ENCODE data around the gene ZNF711.
"Not testable (repeated sequence)": the region's sequence is repeated elsewhere in the genome, so short reads cannot be mapped to it uniquely, and the experiment has no call there.

Gene ZNF711

DNA sequence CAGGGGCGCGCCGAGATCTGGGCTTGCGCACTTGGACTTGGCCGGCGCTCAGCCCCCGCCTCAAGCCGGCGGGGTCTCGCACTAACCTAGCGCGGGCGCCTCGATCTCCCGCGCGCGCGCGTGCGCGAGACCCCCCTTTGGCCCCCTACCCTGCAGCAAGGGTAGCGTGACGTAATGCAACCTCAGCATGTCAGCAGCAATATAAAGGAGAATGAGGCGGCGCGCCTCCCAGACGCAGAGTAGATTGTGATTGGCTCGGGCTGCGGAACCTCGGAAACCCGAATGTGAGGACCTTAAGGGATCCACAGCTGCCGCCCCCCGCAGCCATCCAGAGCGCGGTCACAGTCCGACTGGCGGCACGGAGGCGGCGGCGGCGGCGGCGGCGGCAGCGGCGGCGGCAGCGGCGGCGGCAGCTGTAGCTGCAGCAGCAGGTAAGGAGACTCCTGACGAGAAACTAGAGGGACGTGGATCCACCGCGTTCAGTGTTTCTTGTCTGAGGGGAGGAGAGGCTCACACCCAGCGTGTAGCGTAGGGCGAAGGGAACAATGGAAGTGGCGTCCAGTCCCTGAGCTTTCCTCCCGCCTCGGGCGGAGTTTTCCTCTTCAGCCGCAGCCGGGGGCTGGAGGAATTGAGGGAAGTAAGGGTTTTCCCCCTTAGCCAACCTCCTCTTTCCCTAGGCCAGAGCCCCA lies at the start of gene ZNF711, which contains the start of gene SATL1:
Gene ZNF711 (plus strand): TSS at position 231 of the 689 bp plus-strand sequence. CDS start 3,582 bp downstream, outside the sequence.
Gene SATL1 (minus strand): TSS at position 19 of the 689 bp plus-strand sequence. CDS start 134,811 bp downstream, outside the sequence.
- peak; percentile 0 for DNase-seq

DNA sequence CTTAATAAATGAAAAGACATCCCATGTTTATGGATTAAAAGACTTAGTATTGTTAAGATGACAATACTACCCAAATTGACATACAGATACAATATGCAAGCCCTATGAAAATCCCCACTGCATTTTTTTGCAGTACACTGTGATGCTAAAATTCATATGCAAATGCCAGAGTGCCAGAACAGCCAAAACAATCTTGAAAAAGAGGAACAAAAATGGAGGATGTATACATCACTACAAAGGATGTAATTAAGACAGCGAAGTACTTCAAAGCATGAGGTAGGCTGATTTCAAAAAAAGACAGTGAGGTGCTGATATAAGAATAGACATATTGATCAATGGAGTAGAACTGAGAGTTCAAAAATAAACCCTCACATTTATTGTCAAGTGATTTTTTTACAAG lies 47.5 kb upstream of the ZNF711 start:
- no peak for DNase-seq

DNA sequence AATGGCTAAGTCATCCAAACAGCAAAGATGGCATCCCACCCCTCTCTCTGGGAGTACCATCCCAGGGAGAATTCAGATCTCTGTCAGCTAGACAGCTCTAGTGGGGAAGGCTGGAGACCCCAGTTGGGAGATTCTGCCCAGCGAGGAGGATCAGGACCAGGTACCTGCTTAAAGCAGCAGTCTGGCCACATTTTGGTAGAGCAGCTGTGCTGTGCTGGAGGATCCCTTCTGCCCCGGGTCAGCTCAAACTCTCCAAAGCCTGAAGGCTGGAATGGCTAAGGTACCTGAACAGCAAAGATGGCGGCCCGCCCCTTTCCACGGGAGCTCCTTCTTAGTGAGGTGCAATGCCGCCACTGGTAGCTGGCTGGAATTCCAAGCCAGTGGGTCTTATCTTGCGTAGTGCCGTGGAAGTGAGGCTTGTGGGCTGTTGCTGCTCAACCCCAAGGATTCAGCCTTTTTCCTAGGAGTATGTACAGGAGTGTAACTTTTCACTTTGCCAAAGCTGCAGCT lies 40.3 kb upstream of the ZNF711 start:
- DNase-seq = no peak

DNA sequence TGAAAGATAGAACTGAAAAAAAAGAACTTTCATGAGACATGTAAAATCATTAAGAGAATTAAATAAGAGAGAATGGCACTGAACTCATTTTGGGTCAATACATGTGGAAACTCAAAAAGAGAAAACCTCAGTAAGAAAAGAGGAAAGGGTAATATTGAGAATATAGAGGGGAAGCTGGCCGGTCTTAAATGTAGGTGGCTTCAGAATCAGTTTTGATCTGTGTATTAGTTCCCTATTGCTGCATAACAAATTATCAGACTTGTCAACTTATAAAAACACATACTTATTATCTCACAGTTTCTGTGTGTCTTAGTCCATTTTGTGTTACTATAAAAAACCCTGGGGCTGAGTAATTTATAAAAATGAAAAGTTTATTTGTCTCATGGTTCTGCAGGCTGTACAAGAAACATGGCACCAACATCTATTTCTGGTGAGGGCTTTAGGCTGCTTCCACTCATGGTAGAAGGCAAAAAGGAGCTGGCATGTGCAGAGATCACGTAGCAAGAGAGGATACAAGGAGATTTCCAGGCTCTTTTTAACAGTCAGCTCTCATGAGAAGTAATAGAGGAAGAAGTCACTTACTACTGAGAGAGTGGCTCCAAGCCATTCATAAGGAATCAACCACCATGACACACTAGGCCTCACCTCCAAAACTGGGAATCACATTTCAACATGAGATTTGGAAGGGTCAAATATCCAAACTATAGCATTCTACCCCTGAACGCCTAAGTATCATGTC lies 29.8 kb upstream of the ZNF711 start:
- DNase-seq = no peak

DNA sequence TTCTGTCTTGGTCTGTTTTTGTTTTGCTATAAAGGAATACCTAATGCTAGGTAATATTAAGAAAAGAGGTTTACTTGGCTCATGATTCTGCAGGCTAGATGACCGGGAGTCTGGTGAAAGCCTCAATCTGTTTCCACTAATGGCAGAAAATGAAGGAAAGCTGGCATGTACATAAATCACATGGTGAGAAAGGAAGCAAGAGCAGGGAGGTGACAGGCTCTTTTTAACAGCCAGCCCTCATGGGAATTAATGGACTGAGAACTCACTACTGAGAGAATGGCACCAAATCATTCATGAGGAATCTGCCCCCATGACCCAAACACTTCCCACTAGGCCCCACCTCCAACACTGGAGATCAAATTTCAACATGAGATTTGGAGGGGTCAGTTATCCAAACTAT lies 27.8 kb upstream of the ZNF711 start:
- DNase-seq = no peak

DNA sequence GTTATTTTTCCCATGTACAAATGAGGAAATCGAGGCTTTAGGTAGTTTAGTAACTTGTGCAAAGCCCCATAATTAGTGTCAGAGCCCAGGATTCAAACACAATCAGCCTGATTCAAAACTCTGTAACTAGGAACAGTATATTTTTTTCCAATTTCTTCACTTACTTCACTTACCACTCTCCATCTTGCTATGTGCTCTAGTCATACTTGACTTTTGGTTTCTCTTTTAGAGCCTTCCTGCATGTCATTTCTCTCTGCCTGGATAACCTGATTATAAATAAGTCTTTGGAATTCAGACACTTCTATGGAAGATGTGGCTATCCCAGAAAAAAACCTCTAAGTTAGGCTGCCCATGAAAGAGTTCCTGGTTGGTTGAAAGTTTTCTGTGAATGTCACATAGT lies 22.4 kb upstream of the ZNF711 start:
- no peak for DNase-seq

DNA sequence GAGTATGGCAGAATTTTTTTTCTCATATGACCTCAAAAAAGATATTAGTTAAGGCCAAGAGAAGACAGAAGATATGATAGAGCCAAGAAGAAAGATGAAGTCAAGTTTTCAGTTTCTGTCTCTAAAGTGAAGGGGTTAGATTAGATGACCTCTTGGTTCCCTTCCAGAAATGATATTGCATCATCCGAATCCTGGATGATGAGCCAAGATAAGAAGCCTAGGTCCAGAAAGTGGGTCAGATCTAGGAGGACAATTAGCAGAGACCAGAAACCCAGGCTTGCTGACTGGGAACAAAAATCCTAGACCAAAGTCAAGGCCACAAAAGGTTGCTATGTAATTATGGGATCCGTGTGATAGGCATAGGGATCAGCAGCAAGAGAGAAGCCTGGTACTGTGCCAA lies 20.4 kb upstream of the ZNF711 start:
- no peak for DNase-seq

DNA sequence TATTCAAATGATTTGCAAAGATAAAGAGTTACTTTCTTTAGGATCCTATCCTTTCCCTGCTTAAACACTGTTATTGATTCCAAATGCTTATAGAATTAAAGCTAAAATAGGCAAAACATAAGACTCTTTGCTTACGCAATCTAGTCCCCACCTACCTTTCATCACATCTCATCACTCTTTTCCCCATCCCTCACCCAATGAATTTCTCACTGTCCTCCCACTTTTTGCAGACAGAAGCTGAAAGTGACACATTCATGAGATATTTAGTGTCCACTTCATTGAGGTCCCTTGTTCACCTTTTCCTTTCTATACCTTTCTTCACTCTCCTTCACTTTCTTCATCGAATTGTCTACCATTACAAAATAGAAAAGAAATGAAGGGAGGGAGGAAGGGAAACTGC lies 636 bp upstream of the ZNF711 start:
- no peak for DNase-seq

DNA sequence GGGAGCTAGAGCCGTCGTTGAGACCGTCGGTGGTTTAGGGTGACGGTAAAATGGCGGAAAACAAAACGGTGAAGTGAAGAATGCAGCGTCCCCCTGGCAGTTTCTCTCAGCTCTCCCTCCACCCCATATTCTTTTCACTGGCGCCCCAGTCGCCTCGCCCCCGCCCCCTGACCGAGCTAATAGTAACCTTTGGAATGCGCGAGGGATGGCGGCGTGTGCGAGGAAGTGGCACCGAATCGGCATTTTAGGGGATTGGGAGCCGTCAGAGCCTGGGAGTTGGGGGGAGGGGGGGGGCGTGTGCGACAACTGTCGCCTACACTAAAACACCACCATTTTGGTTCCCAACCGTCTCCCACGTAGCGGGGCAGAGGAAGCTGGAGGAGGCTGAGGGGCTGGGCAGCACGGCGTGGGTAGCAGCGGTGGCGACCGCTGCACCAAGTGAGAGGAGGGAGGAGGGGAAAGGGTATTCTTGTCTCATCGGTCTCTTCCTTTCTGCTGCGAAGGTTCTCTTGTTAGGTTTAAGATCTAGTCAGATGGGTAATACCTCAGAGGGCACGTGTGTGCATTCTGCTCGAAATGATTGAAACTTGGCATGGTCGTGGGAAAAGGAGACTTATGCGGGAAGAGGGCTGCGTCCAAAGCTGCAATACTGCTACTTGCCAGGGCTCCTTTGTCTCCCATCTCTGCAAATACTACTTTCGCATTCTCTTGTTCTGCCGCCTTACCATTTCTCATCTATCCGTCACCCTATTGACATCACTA lies 840 bp downstream of the ZNF711 start:
- DNase-seq = no peak

DNA sequence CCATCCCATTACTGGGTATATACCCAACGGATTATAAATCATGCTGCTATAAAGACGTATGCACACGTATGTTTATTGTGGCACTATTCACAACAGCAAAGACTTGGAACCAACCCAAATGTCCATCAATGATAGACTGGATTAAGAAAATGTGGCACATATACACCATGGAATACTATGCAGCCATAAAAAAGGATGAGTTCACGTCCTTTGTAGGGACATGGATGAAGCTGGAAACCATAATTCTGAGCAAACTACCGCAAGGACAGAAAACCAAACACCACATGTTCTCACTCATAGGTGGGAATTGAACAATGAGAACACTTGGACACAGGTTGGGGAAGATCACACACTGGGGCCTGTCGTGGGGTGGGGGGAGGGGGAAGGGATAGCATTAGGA lies 41.5 kb downstream of the ZNF711 start:
- not testable (repeated sequence) for DNase-seq

DNA sequence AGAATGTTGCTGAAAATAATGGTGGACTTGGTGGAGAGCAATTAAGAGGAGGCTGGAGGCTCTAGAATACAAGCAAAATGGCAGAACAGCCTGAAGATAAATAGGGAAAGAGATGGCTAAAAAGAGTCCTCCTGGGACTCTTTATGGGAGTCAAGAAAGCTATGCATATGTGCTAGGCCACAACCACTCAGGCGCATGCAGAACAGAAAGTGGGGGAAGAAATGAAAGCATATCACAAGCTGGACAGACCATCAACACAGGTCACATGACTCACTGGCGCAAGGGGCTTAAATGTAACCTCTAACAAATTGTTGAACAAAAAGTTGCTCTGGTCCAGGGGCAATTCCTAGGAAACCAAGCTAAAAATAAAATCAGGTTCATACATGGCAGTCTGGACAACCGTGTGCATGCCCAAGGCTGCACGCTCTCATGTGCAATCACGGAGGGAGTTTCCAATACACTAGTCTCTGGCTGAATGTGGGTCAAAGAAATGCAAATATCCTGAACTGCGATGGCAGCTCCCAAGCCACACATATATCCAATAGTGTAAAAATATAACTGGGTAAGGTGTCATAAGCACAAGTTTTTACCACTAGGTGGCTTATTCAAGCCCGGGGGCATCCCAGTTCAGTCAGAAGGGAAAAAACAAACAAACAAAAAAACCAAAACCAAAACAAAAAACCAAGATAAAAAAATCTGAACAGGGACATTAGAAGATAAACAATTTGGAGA lies 45.4 kb downstream of the ZNF711 start:
- DNase-seq = no peak

DNA sequence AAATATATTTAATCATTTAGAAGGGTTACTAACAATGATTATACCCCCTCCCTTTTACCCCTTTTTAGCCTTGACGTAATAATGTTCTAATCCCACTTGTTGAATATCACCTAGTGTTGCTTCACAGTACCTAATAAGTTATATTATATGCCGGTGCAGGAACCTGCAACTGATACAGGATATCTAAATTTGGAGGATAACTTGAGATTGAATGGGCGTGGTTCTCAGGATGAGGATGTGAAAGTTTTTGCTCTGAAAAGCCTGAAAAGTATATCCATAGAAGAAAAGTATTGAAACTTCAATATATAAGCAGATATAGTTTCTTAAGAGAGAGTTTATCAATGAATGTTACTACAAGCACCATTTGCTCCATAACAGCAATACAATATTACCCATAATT lies 59.8 kb downstream of the ZNF711 start:
- no peak for DNase-seq

DNA sequence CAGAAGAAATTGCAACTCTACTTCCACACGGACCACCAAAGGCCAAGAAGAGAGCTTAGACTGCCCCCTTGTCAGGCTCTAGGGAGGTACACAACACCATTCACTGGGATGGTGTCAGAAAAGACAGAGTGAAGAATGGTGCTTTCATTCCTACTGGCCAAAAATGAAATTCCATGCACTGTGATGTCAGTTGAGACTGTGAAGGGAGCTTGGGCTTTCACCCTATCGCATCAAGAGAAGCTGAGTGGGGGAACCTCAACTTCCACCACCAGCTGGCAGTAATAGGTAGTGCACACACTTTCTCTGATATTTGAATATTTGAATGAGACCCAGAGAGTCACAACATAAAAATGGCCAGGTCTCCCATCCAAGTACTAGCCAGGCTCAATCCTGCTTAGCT lies 65.9 kb downstream of the ZNF711 start:
- DNase-seq = no peak

DNA sequence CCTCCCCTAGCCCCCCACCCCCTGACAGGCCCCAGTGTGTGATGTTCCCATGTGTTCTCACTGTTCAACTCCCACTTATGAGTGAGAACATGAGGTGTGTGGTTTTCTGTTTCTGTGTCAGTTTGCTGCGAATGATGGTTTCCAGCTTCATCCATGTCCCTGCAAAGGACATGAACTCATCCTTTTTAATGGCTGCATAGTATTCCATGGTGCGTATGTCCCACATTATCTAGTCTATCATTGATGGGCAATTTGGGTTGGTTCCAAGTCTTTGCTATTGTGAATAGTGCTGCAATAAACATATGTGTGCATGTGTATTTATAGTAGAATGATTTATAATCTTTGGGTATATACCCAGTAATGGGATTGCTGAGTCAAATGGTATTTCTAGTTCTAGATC lies 67.6 kb downstream of the ZNF711 start:
- DNase-seq = not testable (repeated sequence)
